GM12878 (cell line): ENCODE data around the gene ZDHHC17. TPM values are rescaled to one million over a fixed set of nuclear protein-coding genes. Genes with fewer than 3 reads are reported as not detected.

Experiments used
- ATAC-seq: fragments of 200-7000 bp; cut with Tn5 transposase; 3 replicates; pipeline ENCODE4 v1.9.1; 2020; ENCODE audit warnings: mild to moderate bottlenecking, moderate library complexity
- BruUV-seq: library from RNA; stranded (reverse); fragments of 400-500 nt; replicated peaks from 2 replicates; lab custom pipeline; 2021; lab: Mats Ljungman, UMichigan
- CTCF ChIA-PET: fragments of 300-600 bp; sonication (Branson Sonifier 250); formaldehyde crosslinking; extraction: SDS; loops from one replicate; lab custom pipeline; 2021; ENCODE audit warnings: inconsistent platforms; lab: Yijun Ruan, JAX
- POLR2A ChIA-PET: fragments of 350-600 bp; formaldehyde crosslinking; extraction: SDS; loops from one replicate; lab custom pipeline; 2021; ENCODE audit warnings: inconsistent platforms; lab: Charles Lee
- RAD21 ChIA-PET: fragments of 300-600 bp; sonication (Branson Sonifier 250); formaldehyde crosslinking; loops from one replicate; lab custom pipeline; 2023; ENCODE audit warnings: antibody characterized with exemption; ENCODE audit not compliant: unreplicated experiment; lab: Charles Lee
- SMC1A ChIA-PET: fragments of 300-600 bp; sonication (Branson Sonifier 250); formaldehyde crosslinking; loops from one replicate; lab custom pipeline; 2023; ENCODE audit not compliant: unreplicated experiment, uncharacterized antibody; lab: Charles Lee
- DNase-seq: peaks from one replicate; pipeline ENCODE4 v3.0.0-alpha.2; 2011; ENCODE audit warnings: low read depth, low spot score
- FAIRE-seq: peaks from 3 replicates; lab custom pipeline; 2011; peaks lifted over from hg19 to GRCh38; lab: Jason Lieb, UNC
- H2AFZ ChIP-seq: 2 replicates; pipeline ENCODE4 v1.6.0; 2011; ENCODE audit warnings: low read depth, low read length, control low read depth; ENCODE audit not compliant: control insufficient read depth
- H3K27ac ChIP-seq: 2 replicates; pipeline ENCODE4 v1.5.1; 2011; ENCODE audit warnings: control low read depth; ENCODE audit not compliant: control insufficient read depth, insufficient read depth
- H3K27me3 ChIP-seq, 2 experiments: replicated peaks in 1 of 2; 2 replicates each; pipeline versions ENCODE4 v1.6.0 to v1.6.1; 2011; ENCODE audit warnings: low read length in 1 of 2; ENCODE audit not compliant: control insufficient read depth in 2 of 2, insufficient read depth in 2 of 2
- H3K36me3 ChIP-seq, 2 experiments: 2 replicates each; pipeline ENCODE4 v1.5.1; 2011; ENCODE audit warnings: low read length in 1 of 2; ENCODE audit not compliant: control insufficient read depth in 2 of 2, insufficient read depth in 2 of 2
- H3K4me1 ChIP-seq: 2 replicates; pipeline ENCODE4 v1.6.1; 2011; ENCODE audit warnings: mild to moderate bottlenecking, low read length, moderate library complexity, mixed read lengths; ENCODE audit not compliant: control insufficient read depth, insufficient read depth
- H3K4me2 ChIP-seq: 2 replicates; pipeline ENCODE4 v1.6.0; 2011; ENCODE audit warnings: control low read depth; ENCODE audit not compliant: control insufficient read depth, insufficient read depth
- H3K4me3 ChIP-seq: fragments of 200-600 bp; sonication (generic); 2 replicates; pipeline ENCODE4 v1.5.1; 2016
- H3K79me2 ChIP-seq: 2 replicates; pipeline ENCODE4 v1.6.0; 2011; ENCODE audit warnings: low read length; ENCODE audit not compliant: control insufficient read depth, insufficient read depth
- H3K9ac ChIP-seq: 2 replicates; pipeline ENCODE4 v1.8.0; 2011; ENCODE audit warnings: low read length, control low read depth, mixed read lengths; ENCODE audit not compliant: control insufficient read depth, insufficient read depth
- H3K9me3 ChIP-seq: replicated peaks from 3 replicates; pipeline ENCODE4 v1.5.1; 2011; ENCODE audit warnings: mild to moderate bottlenecking, low read length; ENCODE audit not compliant: control insufficient read depth, insufficient read depth
- H4K20me1 ChIP-seq: 2 replicates; pipeline ENCODE4 v1.6.0; 2011; ENCODE audit not compliant: control insufficient read depth, insufficient read depth
- DPF2 ChIP-seq: fragments of 450-650 bp; IDR thresholded peaks from 2 replicates; pipeline ENCODE4 v1.6.1; 2017; ENCODE audit warnings: mild to moderate bottlenecking
- FOS ChIP-seq: IDR thresholded peaks from 3 replicates; pipeline ENCODE4 v1.6.1; 2011; ENCODE audit warnings: borderline replicate concordance; ENCODE audit not compliant: insufficient read length; ENCODE audit errors: extremely low read depth
- GABPA ChIP-seq: IDR thresholded peaks from 2 replicates; pipeline ENCODE4 v1.6.1; 2014; ENCODE audit warnings: antibody characterized with exemption, low read depth, mild to moderate bottlenecking, inconsistent platforms
- IKZF1 ChIP-seq: fragments of 450-650 bp; conservative IDR thresholded peaks from 2 replicates; pipeline ENCODE4 v1.6.1; 2017; ENCODE audit warnings: antibody characterized with exemption, mild to moderate bottlenecking
- KLF5 ChIP-seq: fragments of 450-650 bp; IDR thresholded peaks from 2 replicates; pipeline ENCODE4 v1.6.1; 2014; ENCODE audit warnings: mild to moderate bottlenecking; ENCODE audit not compliant: partially characterized antibody
- NFYB ChIP-seq: IDR thresholded peaks from 2 replicates; pipeline ENCODE4 v1.6.1; 2011; ENCODE audit warnings: low read depth, mild to moderate bottlenecking, low read length, improper control_type of control experiment, moderate library complexity; ENCODE audit not compliant: insufficient read depth
- RCOR1 ChIP-seq: conservative IDR thresholded peaks from 2 replicates; pipeline ENCODE4 v1.6.1; 2012; ENCODE audit warnings: low read depth, low read length, improper control_type of control experiment
- SIN3A ChIP-seq: IDR thresholded peaks from 2 replicates; pipeline ENCODE4 v1.6.1; 2012; ENCODE audit warnings: low read depth, low read length, improper control_type of control experiment
- STAT3 ChIP-seq: IDR thresholded peaks from 2 replicates; pipeline ENCODE4 v1.6.1; 2011; ENCODE audit warnings: low read depth, low read length, improper control_type of control experiment
- WGBS: methylation state at CpG from one replicate; pipeline ENCODE4 v1.1.6; 2016; ENCODE audit warnings: low lambda C conversion rate; ENCODE audit not compliant: insufficient replicate concordance, insufficient coverage; ENCODE audit errors: missing lambda C conversion rate; 5-methylcytosine and 5-hydroxymethylcytosine counted together
- in situ Hi-C: fragments of 300-500 bp; cut with MboI; formaldehyde crosslinking; loops from 9 replicates; pipeline ENCODE4 v1.14.3; 2018; ENCODE audit warnings: mixed read lengths
- intact Hi-C: fragments of 100-400 bp; cut with micrococcal nuclease; formaldehyde crosslinking; loops from one replicate; pipeline ENCODE4 v1.14.2; 2022; ENCODE audit not compliant: unreplicated experiment
- polyA plus RNA-seq, 11 experiments: library from polyadenylated mRNA; depleted of rRNA in 4 of 11; unstranded in 6 of 11; stranded (reverse) in 5 of 11; fragments of >200 nt; fragmentation: Nextera tagmentation in 4 of 11; fragmentation: Illumina TruSeq in 1 of 11; extraction: Ambion mirVana in 4 of 11; extraction: Trizol in 1 of 11; gene quantifications; 1 replicate in 1 of 11; 2 replicates in 10 of 11; pipeline versions ENCODE4 v1.2.1 to v1.2.3, GENCODE V29; 2011 to 2016; ENCODE audit warnings: inconsistent platforms in 2 of 11, missing spikeins in 2 of 11, low read depth in 1 of 11
- total RNA-seq, 4 experiments: library from RNA; depleted of rRNA in 3 of 4; stranded (reverse); fragments of >200 nt in 3 of 4; fragmentation: Illumina TruSeq in 1 of 4; extraction: Trizol in 1 of 4; gene quantifications; 2 replicates each; pipeline versions ENCODE4 v1.2.1 to v1.2.3, GENCODE V29; 2013 to 2021
- TF ChIP-seq, protein P1 (sequence below): IDR thresholded peaks from 2 replicates; pipeline ENCODE4 v1.6.1; 2011; ENCODE audit warnings: low read depth, low read length, improper control_type of control experiment, borderline replicate concordance
- TF ChIP-seq, protein P2 (sequence below): fragments of 450-650 bp; IDR thresholded peaks from 2 replicates; pipeline ENCODE4 v1.6.1; 2016; ENCODE audit warnings: mild to moderate bottlenecking
- TF ChIP-seq, protein P3 (sequence below): IDR thresholded peaks from 2 replicates; pipeline ENCODE4 v1.6.1; 2012; ENCODE audit warnings: low read depth, low read length, improper control_type of control experiment
- TF ChIP-seq, protein P4 (sequence below): fragments of 450-650 bp; IDR thresholded peaks from 2 replicates; pipeline ENCODE4 v1.6.1; 2017; ENCODE audit warnings: mild to moderate bottlenecking, moderate library complexity

ZDHHC17 gene
- total and polyA plus RNA-seq, 10 of the 15 experiments (the other 5 are each of a cell fraction or from before 2014, with no cell fraction given) = 4.3 to 50.0 (median 19.3) TPM

DNA sequence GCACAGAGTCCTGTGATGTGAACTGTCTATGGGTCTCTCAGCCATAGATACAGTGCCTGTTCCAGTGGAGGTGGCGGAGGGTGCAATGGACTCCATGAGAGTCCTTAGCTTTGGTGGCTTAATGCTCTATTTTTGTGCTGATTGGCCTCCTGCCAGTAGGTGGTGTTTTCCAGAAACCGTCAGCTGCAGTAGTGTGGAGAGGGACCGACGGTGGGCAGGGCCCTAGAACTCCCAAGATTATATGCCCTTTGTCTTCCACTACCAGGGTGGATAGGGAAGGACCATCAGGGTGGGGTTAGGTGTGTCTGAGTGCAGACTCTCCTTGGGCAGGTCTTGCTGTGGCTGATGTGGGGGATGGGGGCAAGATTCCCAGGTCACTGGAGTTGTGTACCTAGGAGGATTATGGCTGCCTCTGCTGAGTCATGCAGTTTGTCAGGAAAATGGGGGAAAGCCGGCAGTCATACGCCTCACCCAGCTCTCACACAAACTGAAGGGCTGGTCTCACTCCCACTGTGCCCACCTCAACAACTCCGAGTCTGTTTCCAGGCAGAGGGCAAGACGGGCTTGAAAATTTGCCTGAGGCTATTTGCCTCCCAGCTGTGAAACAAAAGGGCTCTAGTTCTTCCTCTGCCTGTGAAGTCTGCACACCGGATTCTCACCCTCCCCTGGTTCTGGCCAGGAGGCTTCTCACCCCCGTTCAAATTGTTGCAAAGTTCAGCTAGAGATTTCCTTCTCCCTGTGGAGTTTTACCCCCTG is 24.9 kb upstream of the ZDHHC17 start (continued):
- TF ChIP-seq, protein P1, sequence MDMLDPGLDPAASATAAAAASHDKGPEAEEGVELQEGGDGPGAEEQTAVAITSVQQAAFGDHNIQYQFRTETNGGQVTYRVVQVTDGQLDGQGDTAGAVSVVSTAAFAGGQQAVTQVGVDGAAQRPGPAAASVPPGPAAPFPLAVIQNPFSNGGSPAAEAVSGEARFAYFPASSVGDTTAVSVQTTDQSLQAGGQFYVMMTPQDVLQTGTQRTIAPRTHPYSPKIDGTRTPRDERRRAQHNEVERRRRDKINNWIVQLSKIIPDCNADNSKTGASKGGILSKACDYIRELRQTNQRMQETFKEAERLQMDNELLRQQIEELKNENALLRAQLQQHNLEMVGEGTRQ = no peak
- TF ChIP-seq GABPA (no peak), NFYB (no peak)
- TF ChIP-seq, protein P2, sequence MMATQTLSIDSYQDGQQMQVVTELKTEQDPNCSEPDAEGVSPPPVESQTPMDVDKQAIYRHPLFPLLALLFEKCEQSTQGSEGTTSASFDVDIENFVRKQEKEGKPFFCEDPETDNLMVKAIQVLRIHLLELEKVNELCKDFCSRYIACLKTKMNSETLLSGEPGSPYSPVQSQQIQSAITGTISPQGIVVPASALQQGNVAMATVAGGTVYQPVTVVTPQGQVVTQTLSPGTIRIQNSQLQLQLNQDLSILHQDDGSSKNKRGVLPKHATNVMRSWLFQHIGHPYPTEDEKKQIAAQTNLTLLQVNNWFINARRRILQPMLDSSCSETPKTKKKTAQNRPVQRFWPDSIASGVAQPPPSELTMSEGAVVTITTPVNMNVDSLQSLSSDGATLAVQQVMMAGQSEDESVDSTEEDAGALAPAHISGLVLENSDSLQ = no peak
- TF ChIP-seq, protein P3, sequence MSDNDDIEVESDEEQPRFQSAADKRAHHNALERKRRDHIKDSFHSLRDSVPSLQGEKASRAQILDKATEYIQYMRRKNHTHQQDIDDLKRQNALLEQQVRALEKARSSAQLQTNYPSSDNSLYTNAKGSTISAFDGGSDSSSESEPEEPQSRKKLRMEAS = no peak
- TF ChIP-seq, all 136 proteins: peak for 0

DNA sequence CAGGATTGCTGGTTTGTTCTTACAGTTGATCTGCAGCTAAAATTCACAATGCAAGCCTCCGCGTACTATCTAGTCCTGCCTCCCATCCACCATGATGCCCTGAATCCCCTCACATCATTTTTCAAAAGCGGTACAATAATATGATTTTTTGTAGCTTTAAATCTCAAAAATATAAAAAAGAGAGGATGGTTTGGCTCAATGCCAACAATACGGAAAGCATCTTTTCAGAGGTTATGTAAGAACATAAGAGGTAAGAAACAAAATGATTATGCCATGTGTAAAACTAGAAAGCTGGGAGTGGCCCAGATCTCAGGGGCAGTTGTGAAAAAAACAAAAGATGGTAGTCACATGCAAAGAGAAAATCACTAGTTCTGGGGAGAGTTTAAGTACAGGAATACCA is 24.0 kb upstream of the ZDHHC17 start:
- ATAC-seq = no peak
- no peak overlapping the region for H3K9ac ChIP-seq
- no peaks in the 10 kb centered on the region for H3K4me1 ChIP-seq
- no peak overlapping the region for H3K4me2 ChIP-seq
- CTCF ChIA-PET = interaction anchor here (1.4 kb wide), 1 partner anchor 271 kb away, joined by 6 read pairs; no protein-coding TSS in a partner anchor
- no peak overlapping the region for H2AFZ ChIP-seq
- WGBS = 75% methylated on average over 4 of the region's 4 CpGs
- H4K20me1 ChIP-seq = no peaks in the 10 kb centered on the region
- TF ChIP-seq SIN3A (no peak), KLF5 (no peak), FOS (no peak), IKZF1 (no peak), STAT3 (no peak), RCOR1 (no peak), DPF2 (no peak)
- TF ChIP-seq, protein P3 = no peak
- TF ChIP-seq, protein P4, sequence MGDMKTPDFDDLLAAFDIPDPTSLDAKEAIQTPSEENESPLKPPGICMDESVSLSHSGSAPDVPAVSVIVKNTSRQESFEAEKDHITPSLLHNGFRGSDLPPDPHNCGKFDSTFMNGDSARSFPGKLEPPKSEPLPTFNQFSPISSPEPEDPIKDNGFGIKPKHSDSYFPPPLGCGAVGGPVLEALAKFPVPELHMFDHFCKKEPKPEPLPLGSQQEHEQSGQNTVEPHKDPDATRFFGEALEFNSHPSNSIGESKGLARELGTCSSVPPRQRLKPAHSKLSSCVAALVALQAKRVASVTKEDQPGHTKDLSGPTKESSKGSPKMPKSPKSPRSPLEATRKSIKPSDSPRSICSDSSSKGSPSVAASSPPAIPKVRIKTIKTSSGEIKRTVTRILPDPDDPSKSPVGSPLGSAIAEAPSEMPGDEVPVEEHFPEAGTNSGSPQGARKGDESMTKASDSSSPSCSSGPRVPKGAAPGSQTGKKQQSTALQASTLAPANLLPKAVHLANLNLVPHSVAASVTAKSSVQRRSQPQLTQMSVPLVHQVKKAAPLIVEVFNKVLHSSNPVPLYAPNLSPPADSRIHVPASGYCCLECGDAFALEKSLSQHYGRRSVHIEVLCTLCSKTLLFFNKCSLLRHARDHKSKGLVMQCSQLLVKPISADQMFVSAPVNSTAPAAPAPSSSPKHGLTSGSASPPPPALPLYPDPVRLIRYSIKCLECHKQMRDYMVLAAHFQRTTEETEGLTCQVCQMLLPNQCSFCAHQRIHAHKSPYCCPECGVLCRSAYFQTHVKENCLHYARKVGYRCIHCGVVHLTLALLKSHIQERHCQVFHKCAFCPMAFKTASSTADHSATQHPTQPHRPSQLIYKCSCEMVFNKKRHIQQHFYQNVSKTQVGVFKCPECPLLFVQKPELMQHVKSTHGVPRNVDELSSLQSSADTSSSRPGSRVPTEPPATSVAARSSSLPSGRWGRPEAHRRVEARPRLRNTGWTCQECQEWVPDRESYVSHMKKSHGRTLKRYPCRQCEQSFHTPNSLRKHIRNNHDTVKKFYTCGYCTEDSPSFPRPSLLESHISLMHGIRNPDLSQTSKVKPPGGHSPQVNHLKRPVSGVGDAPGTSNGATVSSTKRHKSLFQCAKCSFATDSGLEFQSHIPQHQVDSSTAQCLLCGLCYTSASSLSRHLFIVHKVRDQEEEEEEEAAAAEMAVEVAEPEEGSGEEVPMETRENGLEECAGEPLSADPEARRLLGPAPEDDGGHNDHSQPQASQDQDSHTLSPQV = no peak
- TF ChIP-seq, all 136 proteins: peak for 0
- Histone ChIP-seq H3K9me3 (no peaks in the 10 kb centered on the region; the same call in 2 of the 3 replicates), H3K79me2 (no peaks in the 10 kb centered on the region), H3K27me3 (no peaks in the 10 kb centered on the region), H3K27ac (no peak overlapping the region), H3K36me3 (no peaks in the 10 kb centered on the region), H3K4me3 (no peak overlapping the region)
- intact Hi-C loops = no loop called here
- in situ Hi-C loops = no loop called here
- DNase-seq = no peak
- SMC1A ChIA-PET = no interaction called here
- POLR2A ChIA-PET = no interaction called here
- no peak for FAIRE-seq
- BruUV-seq = no TSS peak
- RAD21 ChIA-PET = no interaction called here
